NCI-H446 treated with DMSO at 0.1 percent for 48 hours (cell line): ENCODE results near the gene PFDN5.

ENCODE experiments used
- DNase-seq: peaks from one replicate; lab custom pipeline; 2025; lab: John Stamatoyannopoulos, UW

Gene PFDN5

GRCh38 chr12:53295070-53295890 is at the start of gene PFDN5:
Gene PFDN5, plus strand, starts transcription at chr12:53295542. Its CDS starts 26 bp downstream, at chr12:53295568.
- peak; percentile 69 for DNase-seq

- peak; percentile 17 for DNase-seq
Measured at GRCh38 chr12:53251477-53252348, 43.6 kb upstream of the PFDN5 start.

- no peak for DNase-seq
Measured at GRCh38 chr12:53252349-53252916, 42.9 kb upstream of the PFDN5 start.

- DNase-seq = no peak
Measured at GRCh38 chr12:53253298-53253697, 42.0 kb upstream of the PFDN5 start.

- DNase-seq = no peak
Measured at GRCh38 chr12:53254816-53255545, 40.4 kb upstream of the PFDN5 start.

GRCh38 chr12:53255996-53256395 is 39.3 kb upstream of the PFDN5 start:
- no peak for DNase-seq

- no peak for DNase-seq
Measured at GRCh38 chr12:53258541-53259539, 36.5 kb upstream of the PFDN5 start.

GRCh38 chr12:53259891-53260290 is 35.5 kb upstream of the PFDN5 start:
- no peak for DNase-seq

GRCh38 chr12:53265783-53266182 is 29.6 kb upstream of the PFDN5 start:
- no peak for DNase-seq

- DNase-seq = no peak
Measured at GRCh38 chr12:53267306-53267998, 27.9 kb upstream of the PFDN5 start.

GRCh38 chr12:53267999-53268629 is 27.2 kb upstream of the PFDN5 start, which contains the start of gene ESPL1:
Gene ESPL1, plus strand, starts transcription at chr12:53268299. Its CDS starts 468 bp downstream, at chr12:53268767.
- peak; percentile 44 for DNase-seq

- DNase-seq = no peak
Measured at GRCh38 chr12:53268630-53269562, 26.4 kb upstream of the PFDN5 start.

GRCh38 chr12:53274445-53274844 is 20.9 kb upstream of the PFDN5 start:
- DNase-seq = no peak

- no peak for DNase-seq
Measured at GRCh38 chr12:53276511-53276910, 18.8 kb upstream of the PFDN5 start.

- DNase-seq = no peak
Measured at GRCh38 chr12:53277981-53278380, 17.4 kb upstream of the PFDN5 start.

GRCh38 chr12:53279283-53279869 is 16.0 kb upstream of the PFDN5 start:
- no peak for DNase-seq

GRCh38 chr12:53279888-53280498 is 15.3 kb upstream of the PFDN5 start:
- no peak for DNase-seq
